Bronchial epithelial cell (primary cell): ENCODE data around the gene NES. TPM values are rescaled to one million over a fixed set of nuclear protein-coding genes. Genes with fewer than 3 reads are reported as not detected.

Experiments
- DNase-seq: peaks from one replicate; pipeline ENCODE4 v3.0.0-alpha.2; 2010; ENCODE audit warnings: low read depth
- FAIRE-seq: peaks from 2 replicates; lab custom pipeline; 2011; peaks lifted over from hg19 to GRCh38; lab: Jason Lieb, UNC
- H3K27me3 ChIP-seq: 2 replicates; pipeline ENCODE4 v1.5.1; 2011; ENCODE audit warnings: low read length; ENCODE audit not compliant: control insufficient read depth, insufficient read depth
- H3K36me3 ChIP-seq: 2 replicates; pipeline ENCODE4 v1.5.1; 2011; ENCODE audit warnings: low read length; ENCODE audit not compliant: control insufficient read depth, insufficient read depth
- H3K4me3 ChIP-seq: 2 replicates; pipeline ENCODE4 v1.5.1; 2011; ENCODE audit warnings: mild to moderate bottlenecking, low read depth, low read length, control low read depth
- total RNA-seq: library from RNA; depleted of rRNA; stranded (reverse); fragments of >200 nt; gene quantifications from 2 replicates; pipeline ENCODE4 v1.2.1, GENCODE V29; 2014
- TF ChIP-seq, protein P1 (sequence below): IDR thresholded peaks from 2 replicates; pipeline ENCODE4 v1.5.1; 2011; ENCODE audit warnings: mild to moderate bottlenecking, moderate library complexity, low read length, control low read depth, inconsistent platforms; ENCODE audit not compliant: insufficient read depth, severe bottlenecking

Gene NES
- total RNA-seq, 1 donor from 2014 or later: under 0.01 TPM

GRCh38 chr1:156690675-156691036, 13.4 kb upstream of the NES start:
- FAIRE-seq: no peak
- DNase-seq: no peak
- no peak overlapping the region for H3K4me3 ChIP-seq

GRCh38 chr1:156689953-156690674, 12.9 kb upstream of the NES start:
- no peak for FAIRE-seq
- Histone ChIP-seq H3K27me3 (no peaks in the 10 kb centered on the region), H3K36me3 (no peaks in the 10 kb centered on the region), H3K4me3 (no peak overlapping the region)
- peak; percentile 73 for DNase-seq
- TF ChIP-seq, protein P1, sequence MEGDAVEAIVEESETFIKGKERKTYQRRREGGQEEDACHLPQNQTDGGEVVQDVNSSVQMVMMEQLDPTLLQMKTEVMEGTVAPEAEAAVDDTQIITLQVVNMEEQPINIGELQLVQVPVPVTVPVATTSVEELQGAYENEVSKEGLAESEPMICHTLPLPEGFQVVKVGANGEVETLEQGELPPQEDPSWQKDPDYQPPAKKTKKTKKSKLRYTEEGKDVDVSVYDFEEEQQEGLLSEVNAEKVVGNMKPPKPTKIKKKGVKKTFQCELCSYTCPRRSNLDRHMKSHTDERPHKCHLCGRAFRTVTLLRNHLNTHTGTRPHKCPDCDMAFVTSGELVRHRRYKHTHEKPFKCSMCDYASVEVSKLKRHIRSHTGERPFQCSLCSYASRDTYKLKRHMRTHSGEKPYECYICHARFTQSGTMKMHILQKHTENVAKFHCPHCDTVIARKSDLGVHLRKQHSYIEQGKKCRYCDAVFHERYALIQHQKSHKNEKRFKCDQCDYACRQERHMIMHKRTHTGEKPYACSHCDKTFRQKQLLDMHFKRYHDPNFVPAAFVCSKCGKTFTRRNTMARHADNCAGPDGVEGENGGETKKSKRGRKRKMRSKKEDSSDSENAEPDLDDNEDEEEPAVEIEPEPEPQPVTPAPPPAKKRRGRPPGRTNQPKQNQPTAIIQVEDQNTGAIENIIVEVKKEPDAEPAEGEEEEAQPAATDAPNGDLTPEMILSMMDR: no peak

More at GRCh38 chr1:156690675-156691036, 13.4 kb upstream of the NES start:
- TF ChIP-seq, protein P1: no peak
- Histone ChIP-seq H3K36me3 (no peaks in the 10 kb centered on the region), H3K27me3 (no peaks in the 10 kb centered on the region)

DNA sequence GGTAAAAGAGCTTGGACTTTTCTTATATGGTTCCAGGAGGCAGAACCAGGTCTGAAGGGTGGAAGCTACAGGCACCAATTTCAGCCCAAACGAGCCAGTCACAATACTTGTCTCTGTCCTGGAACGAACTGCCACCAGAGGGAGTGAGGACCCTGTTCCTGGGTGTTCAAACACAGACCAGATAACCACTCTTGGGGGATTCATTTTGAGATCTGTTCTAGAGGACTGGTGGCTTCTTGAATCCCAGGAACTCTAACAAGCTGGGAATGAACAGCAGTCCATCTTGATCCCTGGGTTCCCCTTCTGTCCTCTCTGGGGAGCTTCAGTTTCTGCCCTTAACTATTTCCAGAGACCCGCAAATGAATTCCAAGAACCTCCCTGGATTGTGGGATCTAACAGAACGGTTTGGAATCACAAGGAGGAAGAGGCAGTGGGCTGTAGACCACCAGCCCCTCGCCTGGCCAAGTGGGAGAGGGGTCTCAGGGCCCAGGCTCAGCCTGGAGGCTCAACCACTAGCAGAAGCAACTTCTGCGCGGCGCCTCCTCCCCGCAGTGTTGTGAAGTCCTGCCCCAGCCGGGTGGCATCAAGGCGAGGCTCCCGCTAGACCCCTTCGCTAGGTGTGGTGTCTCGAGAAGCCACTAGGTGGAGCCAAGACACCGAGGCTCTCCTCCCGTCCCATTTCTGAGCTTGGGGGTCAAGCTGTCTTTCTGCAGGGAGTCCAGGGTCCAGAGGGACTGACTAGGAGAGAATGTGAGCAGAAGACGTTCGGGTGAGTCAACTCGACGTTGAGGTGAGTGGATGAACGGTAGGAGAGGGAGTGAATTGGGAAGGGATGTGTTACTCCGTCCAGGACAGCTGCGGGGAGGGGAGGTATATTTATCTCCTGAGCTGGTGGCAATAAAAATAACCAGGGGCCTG, 12.1 kb upstream of the NES start:
- FAIRE-seq: no peak
- Histone ChIP-seq H3K27me3 (no peaks in the 10 kb centered on the region), H3K4me3 (peak overlapping the region; percentile 1), H3K36me3 (no peaks in the 10 kb centered on the region)
- peak; percentile 80 for DNase-seq
- TF ChIP-seq, protein P1: peak; percentile 98

GRCh38 chr1:156684227-156684782, 7.1 kb upstream of the NES start:
- TF ChIP-seq, protein P1: peak; percentile 11
- Histone ChIP-seq H3K4me3 (no peak overlapping the region), H3K27me3 (no peaks in the 10 kb centered on the region), H3K36me3 (no peaks in the 10 kb centered on the region)
- FAIRE-seq (no peak), DNase-seq (peak; percentile 98)

DNA sequence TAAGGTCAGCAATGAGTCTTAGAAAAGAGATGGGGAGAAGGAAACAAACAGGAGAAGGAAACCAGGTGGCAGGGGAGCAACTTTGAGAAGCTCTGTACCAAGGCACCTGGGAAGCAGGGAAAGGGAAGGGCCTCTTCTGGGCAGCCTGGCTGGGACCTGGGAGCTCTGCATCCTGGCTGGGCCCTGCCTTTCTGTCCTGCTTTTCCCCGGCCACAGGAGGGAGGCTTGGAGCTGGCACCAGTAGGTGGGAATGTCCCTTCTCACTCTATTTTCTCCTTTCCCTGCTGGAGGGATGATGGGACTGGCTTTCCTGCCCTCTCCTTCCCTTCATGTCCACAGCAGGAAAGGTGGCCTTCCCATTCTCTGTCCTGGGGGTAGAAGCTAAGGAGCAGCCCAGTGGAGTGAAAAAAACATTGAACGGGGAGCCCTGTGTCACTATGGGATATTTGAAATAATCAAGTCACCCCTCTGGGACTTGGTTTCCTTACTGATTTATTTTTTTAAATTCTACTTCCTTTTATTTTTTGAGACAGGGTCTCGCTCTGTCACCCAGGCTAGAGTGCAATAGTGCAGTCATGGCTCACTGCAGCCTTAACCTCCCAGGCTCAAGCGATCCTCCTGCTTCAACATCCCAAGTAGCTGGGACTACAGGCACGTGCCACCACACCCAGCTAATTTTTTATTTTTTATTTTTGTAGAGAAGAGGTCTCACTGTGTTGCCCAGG, 5.1 kb upstream of the NES start:
- TF ChIP-seq, protein P1: peak; percentile 13
- no peak for DNase-seq
- H3K4me3 ChIP-seq: no peak overlapping the region
- peaks cover 6% of the 10 kb centered on the region for H3K27me3 ChIP-seq
- H3K36me3 ChIP-seq: no peaks in the 10 kb centered on the region
- no peak for FAIRE-seq
